Esophagus muscularis mucosa (tissue), 4 donors: ENCODE data around the gene USP49. TPM values are rescaled to one million over a fixed set of nuclear protein-coding genes. Genes with fewer than 3 reads are reported as not detected.

Experiments
- DNase-seq: peaks from one replicate; pipeline ENCODE4 v3.0.0-alpha.2; 2017; ENCODE audit errors: extremely low spot score
- H3K27ac ChIP-seq, 4 donors: fragments of 200-600 bp; sonication (generic); replicated peaks in 1 of 4; 1 replicate in 3 of 4; 2 replicates in 1 of 4; pipeline ENCODE4 v1.5.1; 2016 to 2019; ENCODE audit warnings: mild to moderate bottlenecking in 1 of 4
- H3K27me3 ChIP-seq, 4 donors: fragments of 200-600 bp; sonication (generic); one replicate each; pipeline versions ENCODE4 v1.5.1 to v1.6.0; 2016 to 2019
- H3K36me3 ChIP-seq, 4 donors: fragments of 200-600 bp; sonication (generic); one replicate each; pipeline ENCODE4 v1.5.1; 2016 to 2019
- H3K4me1 ChIP-seq, 4 donors: fragments of 200-600 bp; sonication (generic); one replicate each; pipeline ENCODE4 v1.5.1; 2016 to 2019
- H3K4me3 ChIP-seq, 4 donors: fragments of 200-600 bp; sonication (generic); 1 replicate in 2 of 4; 2 replicates in 2 of 4; pipeline ENCODE4 v1.5.1; 2016 to 2019; ENCODE audit warnings: mild to moderate bottlenecking in 4 of 4, moderate library complexity in 1 of 4
- H3K9me3 ChIP-seq, 4 donors: fragments of 200-600 bp; sonication (generic); 1 replicate in 3 of 4; 2 replicates in 1 of 4; pipeline ENCODE4 v1.5.1; 2016 to 2019
- EP300 ChIP-seq: sonication (generic); formaldehyde crosslinking; IDR thresholded peaks from one replicate; pipeline ENCODE4 v1.6.1; 2017; ENCODE audit warnings: antibody characterized with exemption
- POLR2A ChIP-seq: fragments of 450-650 bp; IDR thresholded peaks from one replicate; pipeline ENCODE4 v1.6.1; 2017; ENCODE audit warnings: antibody characterized with exemption, moderate library complexity, mild to moderate bottlenecking, low read depth
- POLR2AphosphoS5 ChIP-seq, 2 donors: sonication (generic); formaldehyde crosslinking; IDR thresholded peaks; one replicate each; pipeline ENCODE4 v1.6.1; 2017; ENCODE audit warnings: antibody characterized with exemption in 2 of 2
- WGBS: methylation state at CpG from one replicate; pipeline ENCODE4 v1.1.5; 2018; 5-methylcytosine and 5-hydroxymethylcytosine counted together
- intact Hi-C: fragments of 100-400 bp; cut with DNase I; formaldehyde crosslinking; loops from one replicate; pipeline ENCODE4 v1.15.1; 2023
- total RNA-seq, 4 donors: library from RNA; depleted of rRNA; stranded (reverse); fragments of >200 nt; gene quantifications; one replicate each; pipeline versions ENCODE4 v1.1.0 to v1.2.1, GENCODE V29; 2016
- TF ChIP-seq, protein P1 (sequence below), 3 experiments: fragments of 200-600 bp in 2 of 3; fragments of 450-650 bp in 1 of 3; sonication (generic) in 2 of 3; IDR thresholded peaks; one replicate each; pipeline ENCODE4 v1.5.1; 2017 to 2019; ENCODE audit warnings: antibody characterized with exemption in 3 of 3, mild to moderate bottlenecking in 2 of 3, moderate library complexity in 1 of 3

Gene USP49
- total RNA-seq, 4 donors from 2014 or later = 1.3 to 2.5 (median 2.3) TPM

DNA sequence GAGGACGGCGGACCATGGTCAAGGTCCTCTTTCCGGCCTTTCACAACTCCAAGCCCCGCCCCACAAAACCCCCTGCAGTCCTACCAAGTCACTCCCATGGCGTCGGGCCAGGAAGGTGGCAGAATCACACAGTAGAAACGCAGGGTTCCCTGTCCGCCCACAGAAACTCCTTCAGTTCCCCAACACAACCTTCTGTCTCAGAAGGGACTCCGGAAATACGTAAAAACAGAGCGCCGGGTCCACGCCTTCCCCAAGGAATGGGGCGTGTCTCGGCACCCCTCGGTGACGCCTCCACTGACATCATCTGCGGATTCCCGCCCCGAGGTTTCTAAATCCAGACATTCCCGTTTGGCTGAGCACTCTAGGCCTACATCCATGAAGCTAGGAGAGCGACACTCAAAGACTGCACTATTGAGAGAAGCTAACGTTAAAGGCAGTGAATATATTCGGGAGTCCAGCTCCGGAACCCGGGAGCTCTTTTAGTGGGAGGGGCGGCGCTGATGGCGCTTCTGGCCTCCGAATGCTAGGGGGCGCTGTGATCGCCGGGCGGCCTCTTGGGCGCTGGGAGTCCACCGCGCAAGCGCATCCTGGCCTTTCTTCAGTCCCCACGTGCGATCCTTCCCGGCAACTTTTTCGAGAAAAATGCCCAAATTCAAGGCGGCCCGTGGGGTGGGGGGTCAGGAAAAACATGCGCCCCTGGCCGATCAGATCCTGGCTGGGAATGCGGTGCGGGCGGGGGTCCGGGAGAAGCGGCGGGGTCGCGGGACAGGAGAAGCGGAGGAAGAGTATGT, 25.9 kb upstream of the USP49 start, which contains the start of the genes BYSL and MED20:
Gene BYSL (plus strand): TSS at position 579 of the 791 bp plus-strand sequence. CDS start 64 bp downstream, at position 643.
Gene MED20 (minus strand): TSS at position 219 of the 791 bp plus-strand sequence. CDS start 121 bp downstream, at position 98.
- H3K27ac ChIP-seq = peak within 1 kb of the TSS; percentile 92 to 99 (median 94)
- peaks cover 6 to 25% (median 22%) of the 10 kb centered on the region in 4 donors for H3K36me3 ChIP-seq
- peak; percentile 98 for DNase-seq
- H3K4me3 ChIP-seq = peak within 1 kb of the TSS; percentile 71 to 92 (median 82)
- H3K4me1 ChIP-seq = peaks cover 37 to 67% (median 55%) of the 10 kb centered on the region in 4 donors
- no peaks in the 10 kb centered on the region for H3K27me3 ChIP-seq
- TF ChIP-seq POLR2A (peak; percentile 76), EP300 (no peak), POLR2AphosphoS5 (IDR thresholded peaks at IDR 0.05) (peak; percentile 91 to 97)
- TF ChIP-seq, protein P1, sequence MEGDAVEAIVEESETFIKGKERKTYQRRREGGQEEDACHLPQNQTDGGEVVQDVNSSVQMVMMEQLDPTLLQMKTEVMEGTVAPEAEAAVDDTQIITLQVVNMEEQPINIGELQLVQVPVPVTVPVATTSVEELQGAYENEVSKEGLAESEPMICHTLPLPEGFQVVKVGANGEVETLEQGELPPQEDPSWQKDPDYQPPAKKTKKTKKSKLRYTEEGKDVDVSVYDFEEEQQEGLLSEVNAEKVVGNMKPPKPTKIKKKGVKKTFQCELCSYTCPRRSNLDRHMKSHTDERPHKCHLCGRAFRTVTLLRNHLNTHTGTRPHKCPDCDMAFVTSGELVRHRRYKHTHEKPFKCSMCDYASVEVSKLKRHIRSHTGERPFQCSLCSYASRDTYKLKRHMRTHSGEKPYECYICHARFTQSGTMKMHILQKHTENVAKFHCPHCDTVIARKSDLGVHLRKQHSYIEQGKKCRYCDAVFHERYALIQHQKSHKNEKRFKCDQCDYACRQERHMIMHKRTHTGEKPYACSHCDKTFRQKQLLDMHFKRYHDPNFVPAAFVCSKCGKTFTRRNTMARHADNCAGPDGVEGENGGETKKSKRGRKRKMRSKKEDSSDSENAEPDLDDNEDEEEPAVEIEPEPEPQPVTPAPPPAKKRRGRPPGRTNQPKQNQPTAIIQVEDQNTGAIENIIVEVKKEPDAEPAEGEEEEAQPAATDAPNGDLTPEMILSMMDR (IDR thresholded peaks at IDR 0.05) = peak; percentile 98 to 99 (median 99)
- whole genome bisulfite sequencing = 1% methylated on average over 49 of the region's 55 CpGs
- no peaks in the 10 kb centered on the region for H3K9me3 ChIP-seq
- intact Hi-C loops = loop anchor here (2.0 to 10.0 kb wide), 3 partner anchors 121 to 294 kb away; partner anchors contain the start of genes MRPS10 and TOMM6

DNA sequence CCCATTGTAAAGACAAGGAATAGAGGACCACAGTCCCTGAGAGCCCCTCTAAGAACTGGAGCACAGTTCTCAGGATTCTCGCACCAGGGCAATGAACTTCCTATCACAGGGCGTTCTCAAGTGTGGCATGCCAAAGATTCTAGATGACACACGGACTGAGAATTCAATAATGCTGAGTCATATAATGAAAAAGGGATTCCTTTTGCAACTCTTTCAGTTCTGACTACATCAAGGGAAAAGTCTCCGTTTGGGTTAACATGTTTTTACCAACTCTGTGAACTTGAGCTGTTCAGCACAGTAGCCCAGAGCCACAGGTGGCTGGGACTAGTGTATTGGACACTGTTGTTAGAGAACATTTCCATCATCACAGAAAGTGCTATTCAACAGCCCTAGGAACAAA, 22.4 kb upstream of the USP49 start:
- Histone ChIP-seq H3K27ac (peak overlapping the region in 2 of 4 donors; percentile 32 to 48), H3K4me3 (no peak overlapping the region), H3K27me3 (no peaks in the 10 kb centered on the region), H3K36me3 (peaks cover 9 to 51% (median 43%) of the 10 kb centered on the region in 4 donors), H3K9me3 (no peaks in the 10 kb centered on the region), H3K4me1 (peaks cover 28 to 57% (median 41%) of the 10 kb centered on the region in 4 donors)
- intact Hi-C loops = no loop called here
- TF ChIP-seq, protein P1 (IDR thresholded peaks at IDR 0.05) = no peak
- TF ChIP-seq POLR2AphosphoS5 (IDR thresholded peaks at IDR 0.05) = peak in 1 of 2 donors; percentile 14
- 45% methylated on average over 4 of the region's 4 CpGs for WGBS
- no peak for DNase-seq

DNA sequence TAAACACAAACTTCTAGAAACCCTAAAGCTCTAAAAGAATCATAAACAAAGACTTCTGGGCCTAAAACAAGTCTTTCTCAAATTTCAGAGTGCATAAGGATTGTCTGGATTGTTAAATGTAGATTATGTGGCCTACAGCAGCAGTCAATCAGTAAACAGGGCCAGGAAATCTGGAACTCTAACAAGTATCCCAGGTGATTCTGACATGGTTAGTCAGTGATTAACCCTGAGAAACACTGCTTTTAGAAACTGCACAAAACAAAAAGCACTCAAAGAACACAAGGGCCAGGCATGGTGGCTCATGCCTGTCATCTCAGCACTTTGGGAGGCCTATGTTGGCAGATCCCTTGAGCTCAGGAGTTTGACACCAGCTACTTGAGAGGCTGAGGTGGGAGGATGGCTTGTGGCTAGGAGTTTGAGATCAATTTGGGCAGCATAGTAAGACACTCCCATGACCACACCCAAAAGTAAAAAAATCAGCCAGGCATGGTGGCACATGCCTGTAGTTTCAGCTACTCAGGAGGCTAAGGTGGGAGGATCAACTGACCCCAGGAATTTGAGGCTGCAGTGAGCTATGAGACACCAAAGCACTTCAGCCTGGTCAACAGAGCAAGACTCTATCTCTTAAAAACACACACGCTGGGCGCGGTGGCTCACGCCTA, 19.8 kb upstream of the USP49 start:
- TF ChIP-seq, protein P1 (IDR thresholded peaks at IDR 0.05) = no peak
- TF ChIP-seq POLR2A (no peak), POLR2AphosphoS5 (IDR thresholded peaks at IDR 0.05) (no peak), EP300 (no peak)
- Histone ChIP-seq H3K27ac (no peak overlapping the region), H3K4me3 (no peak overlapping the region), H3K36me3 (peaks cover 10 to 70% (median 56%) of the 10 kb centered on the region in 4 donors), H3K27me3 (no peaks in the 10 kb centered on the region), H3K9me3 (no peaks in the 10 kb centered on the region), H3K4me1 (peaks cover 16 to 40% (median 26%) of the 10 kb centered on the region in 4 donors)
- intact Hi-C loops = no loop called here
- WGBS = 89% methylated on average over 4 of the region's 4 CpGs
- no peak for DNase-seq

DNA sequence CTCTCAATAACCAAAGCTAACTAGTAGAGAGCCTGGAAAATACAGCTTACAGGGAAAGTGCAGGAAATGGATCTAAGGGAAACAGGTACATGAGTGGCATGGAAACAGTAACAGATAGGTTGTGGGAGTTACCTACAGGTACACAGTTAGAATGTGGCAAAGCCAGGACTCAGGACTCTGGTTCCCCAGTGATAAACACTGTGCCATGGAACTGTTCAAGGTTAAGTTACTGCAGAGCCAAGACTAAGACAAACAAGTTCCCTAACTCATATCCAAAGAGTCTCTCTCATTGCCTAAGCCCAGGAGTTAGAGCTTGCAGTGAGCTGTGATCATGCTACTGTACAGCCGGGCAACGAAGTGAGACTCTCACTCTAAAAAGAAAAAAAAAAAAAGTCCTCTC, 19.2 kb upstream of the USP49 start:
- TF ChIP-seq EP300 = no peak
- TF ChIP-seq, protein P1 (IDR thresholded peaks at IDR 0.05) = no peak
- TF ChIP-seq POLR2AphosphoS5 (IDR thresholded peaks at IDR 0.05) = no peak
- TF ChIP-seq POLR2A = no peak
- 83% methylated on average over 2 of the region's 2 CpGs for WGBS
- Histone ChIP-seq H3K36me3 (peaks cover 14 to 77% (median 62%) of the 10 kb centered on the region in 4 donors), H3K4me1 (peaks cover 10 to 33% (median 19%) of the 10 kb centered on the region in 4 donors), H3K4me3 (no peak overlapping the region), H3K27me3 (no peaks in the 10 kb centered on the region), H3K27ac (no peak overlapping the region), H3K9me3 (no peaks in the 10 kb centered on the region)
- DNase-seq = no peak
- intact Hi-C loops = no loop called here
